ENCODE results near the gene FAM136A. TPM values are rescaled to one million over a fixed set of nuclear protein-coding genes. Genes with fewer than 3 reads are reported as not detected.

FAM136A gene
- total and polyA plus RNA-seq, 2 of the 13 experiments (the other 11 are each of a cell fraction or from before 2014, with no cell fraction given), result 77.8 to 126 TPM

DNA sequence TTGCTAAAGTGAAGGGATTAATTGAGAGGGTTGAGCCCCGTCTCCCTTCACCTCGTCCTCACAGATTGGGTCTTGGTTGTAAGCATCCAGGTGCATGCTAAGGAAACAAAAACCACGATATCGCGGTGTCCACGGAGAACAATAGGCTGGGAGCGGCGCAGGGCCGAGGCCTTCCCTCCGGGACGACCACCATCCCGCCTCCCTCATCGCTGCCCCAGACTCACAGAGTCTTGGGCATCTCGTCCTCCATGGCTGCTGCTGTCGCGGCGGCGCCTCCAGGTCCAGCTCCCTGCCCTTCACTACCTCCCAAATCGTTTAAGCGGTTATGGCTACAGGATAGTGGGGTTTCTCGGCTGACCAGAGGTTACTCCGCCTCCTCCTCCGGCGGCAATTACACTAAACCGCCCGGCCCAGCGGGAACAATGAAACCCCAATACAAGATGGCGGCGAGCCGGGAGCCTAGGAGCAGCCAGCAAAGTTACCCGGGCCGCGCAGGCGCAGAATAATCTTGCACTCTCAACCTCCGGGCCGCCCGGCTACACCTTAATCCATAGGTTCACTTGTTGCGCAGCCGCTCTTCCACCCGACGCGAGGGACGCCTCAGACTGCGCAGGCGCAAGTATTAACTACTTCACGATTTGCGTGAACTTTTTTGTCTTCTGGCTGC is 53.6 kb downstream of the FAM136A start, which contains the start of gene TIA1 (continued):
- TF ChIP-seq, protein P1, sequence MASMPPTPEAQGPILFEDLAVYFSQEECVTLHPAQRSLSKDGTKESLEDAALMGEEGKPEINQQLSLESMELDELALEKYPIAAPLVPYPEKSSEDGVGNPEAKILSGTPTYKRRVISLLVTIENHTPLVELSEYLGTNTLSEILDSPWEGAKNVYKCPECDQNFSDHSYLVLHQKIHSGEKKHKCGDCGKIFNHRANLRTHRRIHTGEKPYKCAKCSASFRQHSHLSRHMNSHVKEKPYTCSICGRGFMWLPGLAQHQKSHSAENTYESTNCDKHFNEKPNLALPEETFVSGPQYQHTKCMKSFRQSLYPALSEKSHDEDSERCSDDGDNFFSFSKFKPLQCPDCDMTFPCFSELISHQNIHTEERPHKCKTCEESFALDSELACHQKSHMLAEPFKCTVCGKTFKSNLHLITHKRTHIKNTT (CRISPR knock-in tag; IDR thresholded peaks at IDR 0.05), result no peak
- TF ChIP-seq ZFP41 (CRISPR knock-in tag; IDR thresholded peaks at IDR 0.05; ENCODE audit: borderline replicate concordance) (no peak), REPIN1 (CRISPR knock-in tag; IDR thresholded peaks at IDR 0.05; ENCODE audit: borderline replicate concordance, low read depth) (peak; percentile 87), ZNF598 (CRISPR knock-in tag; IDR thresholded peaks at IDR 0.05; ENCODE audit: borderline replicate concordance) (peak; percentile 98; the same call in 1 of the 2 replicates), MEF2D (CRISPR knock-in tag; IDR thresholded peaks at IDR 0.05) (no peak; the same call in 1 of the 2 replicates), DR1 (CRISPR knock-in tag; IDR thresholded peaks at IDR 0.05) (peak; percentile 85), KAT8 (CRISPR knock-in tag; IDR thresholded peaks at IDR 0.05) (peak; percentile 83), GLI4 (CRISPR knock-in tag; IDR thresholded peaks at IDR 0.05; ENCODE audit: borderline replicate concordance) (peak; percentile 96; the same call in 1 of the 2 replicates), HCFC1 (IDR thresholded peaks at IDR 0.05; ENCODE audit: low read depth, low read length) (no peak), ZNF431 (CRISPR knock-in tag; IDR thresholded peaks at IDR 0.05; ENCODE audit: borderline replicate concordance, low read depth) (0 out of 2 replicates have a peak, but pooled peaks have one; percentile 89), NCOA5 (CRISPR knock-in tag; IDR thresholded peaks at IDR 0.05) (no peak), CCAR2 (optimal IDR thresholded peaks at IDR 0.05; ENCODE audit: low read depth, low read length) (no peak), ZIK1 (CRISPR knock-in tag; IDR thresholded peaks at IDR 0.05; ENCODE audit: borderline replicate concordance, low read depth) (peak; percentile 71; the same call in 1 of the 2 replicates), HNF4G (IDR thresholded peaks at IDR 0.05; ENCODE audit: borderline replicate concordance, low read depth, low read length) (no peak; the same call in 1 of the 2 replicates), HNF4G (CRISPR knock-in tag; IDR thresholded peaks at IDR 0.05; ENCODE audit: borderline replicate concordance, low read depth) (peak; percentile 88), ZNF253 (CRISPR knock-in tag; IDR thresholded peaks at IDR 0.05; ENCODE audit: borderline replicate concordance) (no peak), RORA (CRISPR knock-in tag; IDR thresholded peaks at IDR 0.05) (no peak)
- TF ChIP-seq, protein P2, sequence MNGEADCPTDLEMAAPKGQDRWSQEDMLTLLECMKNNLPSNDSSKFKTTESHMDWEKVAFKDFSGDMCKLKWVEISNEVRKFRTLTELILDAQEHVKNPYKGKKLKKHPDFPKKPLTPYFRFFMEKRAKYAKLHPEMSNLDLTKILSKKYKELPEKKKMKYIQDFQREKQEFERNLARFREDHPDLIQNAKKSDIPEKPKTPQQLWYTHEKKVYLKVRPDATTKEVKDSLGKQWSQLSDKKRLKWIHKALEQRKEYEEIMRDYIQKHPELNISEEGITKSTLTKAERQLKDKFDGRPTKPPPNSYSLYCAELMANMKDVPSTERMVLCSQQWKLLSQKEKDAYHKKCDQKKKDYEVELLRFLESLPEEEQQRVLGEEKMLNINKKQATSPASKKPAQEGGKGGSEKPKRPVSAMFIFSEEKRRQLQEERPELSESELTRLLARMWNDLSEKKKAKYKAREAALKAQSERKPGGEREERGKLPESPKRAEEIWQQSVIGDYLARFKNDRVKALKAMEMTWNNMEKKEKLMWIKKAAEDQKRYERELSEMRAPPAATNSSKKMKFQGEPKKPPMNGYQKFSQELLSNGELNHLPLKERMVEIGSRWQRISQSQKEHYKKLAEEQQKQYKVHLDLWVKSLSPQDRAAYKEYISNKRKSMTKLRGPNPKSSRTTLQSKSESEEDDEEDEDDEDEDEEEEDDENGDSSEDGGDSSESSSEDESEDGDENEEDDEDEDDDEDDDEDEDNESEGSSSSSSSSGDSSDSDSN (CRISPR knock-in tag; IDR thresholded peaks at IDR 0.05), result peak; percentile 88
- TF ChIP-seq, protein P3, sequence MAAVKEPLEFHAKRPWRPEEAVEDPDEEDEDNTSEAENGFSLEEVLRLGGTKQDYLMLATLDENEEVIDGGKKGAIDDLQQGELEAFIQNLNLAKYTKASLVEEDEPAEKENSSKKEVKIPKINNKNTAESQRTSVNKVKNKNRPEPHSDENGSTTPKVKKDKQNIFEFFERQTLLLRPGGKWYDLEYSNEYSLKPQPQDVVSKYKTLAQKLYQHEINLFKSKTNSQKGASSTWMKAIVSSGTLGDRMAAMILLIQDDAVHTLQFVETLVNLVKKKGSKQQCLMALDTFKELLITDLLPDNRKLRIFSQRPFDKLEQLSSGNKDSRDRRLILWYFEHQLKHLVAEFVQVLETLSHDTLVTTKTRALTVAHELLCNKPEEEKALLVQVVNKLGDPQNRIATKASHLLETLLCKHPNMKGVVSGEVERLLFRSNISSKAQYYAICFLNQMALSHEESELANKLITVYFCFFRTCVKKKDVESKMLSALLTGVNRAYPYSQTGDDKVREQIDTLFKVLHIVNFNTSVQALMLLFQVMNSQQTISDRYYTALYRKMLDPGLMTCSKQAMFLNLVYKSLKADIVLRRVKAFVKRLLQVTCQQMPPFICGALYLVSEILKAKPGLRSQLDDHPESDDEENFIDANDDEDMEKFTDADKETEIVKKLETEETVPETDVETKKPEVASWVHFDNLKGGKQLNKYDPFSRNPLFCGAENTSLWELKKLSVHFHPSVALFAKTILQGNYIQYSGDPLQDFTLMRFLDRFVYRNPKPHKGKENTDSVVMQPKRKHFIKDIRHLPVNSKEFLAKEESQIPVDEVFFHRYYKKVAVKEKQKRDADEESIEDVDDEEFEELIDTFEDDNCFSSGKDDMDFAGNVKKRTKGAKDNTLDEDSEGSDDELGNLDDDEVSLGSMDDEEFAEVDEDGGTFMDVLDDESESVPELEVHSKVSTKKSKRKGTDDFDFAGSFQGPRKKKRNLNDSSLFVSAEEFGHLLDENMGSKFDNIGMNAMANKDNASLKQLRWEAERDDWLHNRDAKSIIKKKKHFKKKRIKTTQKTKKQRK (IDR thresholded peaks at IDR 0.05; ENCODE audit: low read length), result no peak

All from HepG2 (cell line).